Cardiac septum (tissue), 1 donor: Measurements from ENCODE around the gene LINGO1. TPM values are rescaled to one million over a fixed set of nuclear protein-coding genes. Genes with fewer than 3 reads are reported as not detected.

Experiments used
- DNase-seq: peaks from one replicate; pipeline ENCODE4 v3.0.0-alpha.2; 2020; ENCODE audit warnings: low spot score
- intact Hi-C: fragments of 100-400 bp; cut with DNase I; formaldehyde crosslinking; loops from one replicate; pipeline ENCODE4 v1.14.0; 2022
- total RNA-seq: library from RNA; stranded (reverse); fragmentation: NEBNext Ultra II Directional; extraction: Animal tissue kit (Norgen Biotek cat#: 25700); gene quantifications from one replicate; pipeline ENCODE4 v1.2.1, GENCODE V29; 2021
- donor health status: DM: no; HTN: no; CAD: no.

LINGO1 gene
- total RNA-seq, 1 donor from 2014 or later, result 3.0 TPM

DNA sequence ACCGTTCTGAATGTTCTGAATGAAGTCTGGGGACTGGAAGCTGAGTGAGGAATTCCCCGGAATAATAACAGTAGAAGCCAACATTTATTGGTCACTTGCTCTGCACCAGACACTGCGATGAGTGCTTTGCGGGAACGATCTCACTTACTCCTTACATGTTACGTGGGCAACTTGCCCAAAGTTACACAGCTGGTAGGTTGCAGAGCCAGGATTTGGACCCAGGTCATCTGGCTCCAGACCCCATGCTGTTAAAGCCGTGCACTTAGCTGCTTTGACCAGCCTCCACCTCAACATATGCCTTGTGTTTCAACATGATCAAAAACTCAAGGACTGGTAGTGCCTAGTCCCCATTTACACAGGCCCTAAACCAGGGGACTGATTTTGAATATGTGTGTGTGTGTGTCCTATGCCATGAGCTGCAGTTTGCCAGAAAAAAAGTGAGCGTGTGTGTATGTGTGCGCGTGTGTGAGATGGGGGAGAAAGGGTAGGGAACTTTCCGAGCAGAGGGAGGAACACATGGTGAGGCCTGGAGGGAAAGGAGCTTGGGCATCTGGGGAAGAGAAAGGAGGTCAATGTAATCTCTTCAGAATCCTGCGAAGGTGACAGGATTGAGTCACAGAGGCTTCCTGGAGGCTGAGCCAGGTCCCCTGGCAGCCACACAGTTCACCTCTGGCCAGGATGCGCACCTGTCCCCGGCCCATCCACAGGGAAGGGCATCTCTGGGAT is 28.9 kb downstream of the LINGO1 start:
- intact Hi-C loops, result no loop called here
- no peak for DNase-seq

- no peak for DNase-seq
- intact Hi-C loops, result no loop called here
Observed at GRCh38 chr15:77602800-77603199, 29.9 kb downstream of the LINGO1 start.

DNA sequence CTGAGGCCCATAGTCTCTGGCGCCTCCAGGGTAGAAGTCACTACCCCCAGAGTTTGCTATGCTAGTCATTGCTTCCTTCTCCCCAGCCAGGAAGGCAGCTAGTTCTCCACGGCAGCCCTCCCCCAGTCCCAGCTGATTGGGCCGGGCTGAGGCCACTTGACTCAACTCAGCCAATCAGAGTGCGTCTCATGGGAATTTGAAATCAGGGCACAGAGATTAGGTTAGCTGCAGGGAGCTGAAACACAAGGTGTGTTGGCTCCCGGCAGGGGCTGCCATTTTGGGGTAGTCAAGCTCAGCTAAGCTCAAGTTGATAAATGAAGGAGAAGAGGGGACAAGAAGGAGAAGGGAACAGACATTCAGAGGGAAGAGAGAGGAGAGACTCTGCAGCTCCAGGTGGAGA is 32.8 kb downstream of the LINGO1 start:
- intact Hi-C loops, result no loop called here
- no peak for DNase-seq

- no peak for DNase-seq
- intact Hi-C loops, result no loop called here
Observed at GRCh38 chr15:77599357-77599756, 33.4 kb downstream of the LINGO1 start.

DNA sequence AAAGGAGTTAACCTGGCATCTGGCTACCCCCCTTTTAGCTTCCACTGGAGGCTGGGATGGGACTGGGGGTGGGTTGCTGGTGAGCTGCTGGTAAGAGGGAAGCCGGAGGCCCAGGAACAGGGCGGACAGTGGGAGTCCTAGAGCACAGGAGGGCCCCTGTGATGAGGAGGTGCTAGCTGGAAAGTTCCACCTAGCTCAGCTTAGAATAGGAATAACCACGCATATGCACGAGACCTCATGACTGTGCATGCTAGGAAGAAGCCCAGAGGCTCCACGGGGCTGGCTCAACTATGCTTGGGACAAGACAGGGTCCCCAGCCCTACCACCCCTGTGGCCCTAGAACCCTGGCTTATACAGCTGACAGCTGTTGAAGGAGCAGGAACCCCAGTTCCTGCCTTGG is 34.1 kb downstream of the LINGO1 start:
- DNase-seq, result no peak
- intact Hi-C loops, result no loop called here

DNA sequence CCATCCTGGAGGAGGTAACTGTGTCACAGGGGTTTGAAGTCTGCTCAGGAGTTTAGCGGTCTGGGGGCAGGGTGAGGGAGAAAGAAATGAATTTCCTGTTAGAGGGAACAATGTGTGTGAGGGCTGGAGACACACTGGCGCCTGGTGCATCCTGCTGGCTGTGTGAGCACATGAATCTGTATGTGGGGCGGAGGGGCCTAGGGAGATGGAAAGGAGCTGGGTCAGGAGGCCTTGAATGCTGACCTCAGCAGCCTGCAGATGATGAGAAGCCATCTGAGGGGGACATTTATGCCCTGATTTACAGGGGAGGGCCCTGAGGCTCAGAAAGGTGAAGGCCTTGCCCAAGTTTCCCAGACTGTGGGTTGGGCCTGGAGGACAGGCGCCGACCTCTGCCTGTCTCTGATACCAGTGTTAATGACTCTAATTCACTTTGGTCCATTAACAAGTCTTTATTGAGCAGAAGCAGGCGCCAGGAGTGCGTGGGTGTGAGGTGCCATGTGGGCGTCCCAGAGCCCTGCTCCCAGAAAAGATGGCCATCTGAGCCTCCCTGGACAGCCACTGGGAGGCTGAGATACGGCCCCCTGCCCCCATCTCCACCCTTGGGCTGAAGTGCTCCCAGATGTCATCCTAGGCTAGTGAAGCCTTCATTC is 34.8 kb downstream of the LINGO1 start:
- intact Hi-C loops, result no loop called here
- DNase-seq, result no peak

DNA sequence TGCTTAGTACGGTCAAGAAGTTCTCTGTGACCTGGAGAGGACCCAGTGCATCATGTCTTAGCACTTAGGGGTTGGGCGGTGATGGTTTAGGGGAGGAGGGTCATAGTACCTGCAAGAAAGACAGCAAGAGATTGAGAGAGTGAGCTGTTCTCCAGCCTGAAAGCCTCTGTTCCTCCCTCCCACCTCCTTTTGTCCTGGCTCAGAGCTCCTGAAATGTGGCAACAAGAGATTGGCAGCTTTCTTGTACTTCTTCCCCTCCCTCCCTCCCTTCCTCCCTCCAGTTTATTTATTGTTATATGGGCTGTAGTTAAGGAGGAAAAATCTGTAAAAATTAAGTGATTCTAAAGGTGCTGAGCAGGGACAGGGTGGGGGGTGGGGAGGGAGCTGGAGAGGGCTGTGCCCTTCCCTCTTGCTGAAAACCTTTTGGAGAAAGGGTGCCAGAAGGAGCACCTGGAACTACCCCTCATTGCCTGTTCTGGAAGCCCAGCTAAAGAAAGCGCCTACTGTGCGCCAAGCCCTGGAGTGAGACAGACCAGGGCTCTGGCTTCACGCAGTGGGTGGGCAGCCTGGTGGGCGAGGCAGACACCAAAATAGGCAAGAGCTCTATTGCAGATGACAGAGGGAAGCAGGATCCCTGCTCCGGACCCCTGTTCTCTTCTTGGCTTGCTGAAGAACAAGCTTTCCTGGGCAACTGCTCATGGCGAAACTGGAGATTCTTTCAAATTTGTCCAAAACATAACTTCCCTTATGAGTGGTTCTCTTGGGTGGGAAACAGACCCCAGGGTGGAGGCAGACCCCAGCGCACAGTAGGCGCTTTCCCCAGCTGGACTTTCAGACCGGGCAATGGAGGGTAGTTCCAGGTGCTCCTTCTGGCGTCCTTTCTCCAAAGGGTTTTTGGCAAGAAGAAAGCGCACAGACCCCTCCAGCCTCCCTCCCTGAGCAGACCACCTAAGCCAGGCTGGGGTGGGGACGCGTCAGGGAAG is 35.6 kb downstream of the LINGO1 start:
- DNase-seq, result no peak
- intact Hi-C loops, result no loop called here

- intact Hi-C loops, result no loop called here
Observed at GRCh38 chr15:77595231-77595630, 37.5 kb downstream of the LINGO1 start.

GRCh38 chr15:77592758-77593157 is 40.0 kb downstream of the LINGO1 start:
- DNase-seq, result no peak

More at GRCh38 chr15:77595231-77595630, 37.5 kb downstream of the LINGO1 start:
- DNase-seq, result no peak

GRCh38 chr15:77591968-77592613 is 40.6 kb downstream of the LINGO1 start:
- no peak for DNase-seq
- intact Hi-C loops, result no loop called here

More at GRCh38 chr15:77592758-77593157, 40.0 kb downstream of the LINGO1 start:
- intact Hi-C loops, result no loop called here

DNA sequence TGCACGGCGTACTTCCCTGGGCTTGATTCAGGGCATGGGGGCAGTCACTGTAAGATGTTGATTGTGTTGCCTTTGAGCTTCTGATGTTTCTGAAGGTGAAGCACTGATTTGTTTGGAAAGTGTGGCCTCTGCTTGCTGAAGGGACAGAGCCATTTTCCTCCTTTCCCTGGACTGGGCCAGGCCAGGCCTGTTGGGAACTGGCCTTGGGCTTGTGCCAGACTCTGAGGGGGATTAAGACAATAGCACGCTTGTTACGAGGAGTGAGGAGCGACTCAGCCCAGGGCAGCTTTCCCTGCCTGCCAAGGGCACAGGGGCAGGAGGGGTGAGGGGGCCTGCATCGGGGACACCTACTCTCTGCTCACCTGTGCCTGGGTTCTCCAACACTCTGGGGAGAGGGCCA is 42.9 kb downstream of the LINGO1 start:
- intact Hi-C loops, result no loop called here
- DNase-seq, result no peak

DNA sequence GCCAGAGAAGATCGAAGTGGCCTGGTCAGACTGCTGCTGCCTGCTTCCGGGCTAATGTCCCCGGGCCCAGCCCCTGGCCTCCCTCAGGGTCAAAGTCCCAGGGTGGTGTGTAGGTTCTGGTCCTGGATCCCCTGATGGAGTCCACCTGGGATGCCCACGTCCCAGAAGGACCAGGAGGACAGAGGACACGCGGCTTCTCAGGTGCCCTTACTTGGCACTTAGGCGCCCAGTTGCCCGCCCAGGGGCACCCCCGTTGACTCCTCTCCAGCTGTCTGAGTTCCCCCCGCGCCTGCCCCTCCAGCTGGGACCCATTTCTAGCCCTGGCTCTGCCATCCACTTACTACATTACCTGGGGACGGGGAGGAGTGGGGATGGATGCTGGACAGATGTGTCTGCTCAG is 44.6 kb downstream of the LINGO1 start:
- DNase-seq, result no peak
- intact Hi-C loops, result no loop called here

DNA sequence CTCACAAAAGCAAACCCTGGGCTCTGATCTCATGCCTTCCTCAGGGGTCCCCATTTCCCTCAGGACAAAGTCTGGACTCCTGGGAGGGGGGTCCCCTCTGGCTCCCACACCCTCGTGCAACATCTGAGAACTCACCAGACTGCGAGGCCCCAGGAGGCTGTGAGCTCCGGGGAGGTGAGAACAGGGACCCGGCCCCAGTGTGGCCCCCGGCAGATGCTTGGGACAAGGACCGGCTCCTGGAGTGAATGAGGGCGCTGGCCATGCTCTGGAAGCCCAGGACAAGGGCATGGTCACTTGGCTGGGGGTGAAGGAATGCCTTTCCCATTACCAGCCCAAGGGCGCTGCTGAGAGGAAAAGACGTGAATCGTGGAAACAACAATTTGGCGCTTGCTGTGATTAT is 48.0 kb downstream of the LINGO1 start:
- intact Hi-C loops, result no loop called here
- DNase-seq, result no peak

DNA sequence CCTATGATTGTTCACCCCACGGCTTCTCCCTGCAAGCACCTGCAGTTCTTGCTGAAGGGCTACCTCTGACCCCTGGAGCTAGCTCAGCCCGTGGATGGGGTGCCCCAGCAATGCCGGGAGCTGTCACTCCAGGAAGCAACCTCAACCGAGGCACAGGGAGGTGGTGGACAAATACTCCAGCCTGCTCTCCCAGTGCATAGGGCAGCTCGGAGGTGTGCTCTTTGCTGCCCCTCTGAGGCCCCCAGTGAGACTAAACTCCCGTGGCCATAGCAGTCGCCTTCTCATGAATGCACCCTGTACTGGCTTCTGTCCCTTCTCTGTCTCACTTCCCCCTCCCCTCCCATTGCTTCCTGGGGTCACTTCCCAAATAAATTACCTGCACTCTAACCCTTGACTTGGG is 48.5 kb downstream of the LINGO1 start:
- intact Hi-C loops, result no loop called here
- DNase-seq, result no peak

- intact Hi-C loops, result no loop called here
Observed at GRCh38 chr15:77582763-77583162, 49.9 kb downstream of the LINGO1 start.

DNA sequence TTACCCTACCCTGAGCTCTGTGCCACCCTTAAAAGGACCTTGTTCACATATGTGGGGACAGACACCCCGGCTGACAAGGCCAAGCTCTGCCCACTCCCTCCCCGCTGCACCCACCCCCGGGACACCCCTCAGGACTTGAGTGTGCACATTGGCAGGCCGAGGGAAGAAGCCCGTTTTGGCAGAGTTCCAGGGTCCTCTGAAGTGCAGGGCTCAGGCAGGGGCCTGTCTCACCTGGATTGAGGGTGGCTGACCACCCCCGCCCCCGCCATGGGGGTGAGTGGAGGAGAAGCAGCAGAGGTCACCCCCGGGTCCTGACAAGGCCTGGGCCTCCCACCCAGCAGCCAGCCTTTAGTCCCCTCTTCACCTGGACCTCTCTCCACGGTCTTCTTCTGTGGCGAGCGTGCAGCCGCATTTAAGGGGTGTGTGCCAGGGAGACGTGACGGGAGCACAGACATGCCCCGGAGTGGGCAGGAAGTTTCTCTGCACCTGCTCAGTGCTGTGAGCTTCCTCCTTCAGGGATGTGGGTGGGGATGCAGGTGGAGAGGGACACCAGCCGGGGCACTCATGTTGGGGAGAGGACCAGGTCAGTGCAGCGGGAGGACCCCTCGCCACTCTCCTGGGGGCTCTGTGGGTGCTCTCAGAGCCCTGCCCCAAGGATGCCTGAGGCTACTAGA is 50.7 kb downstream of the LINGO1 start:
- DNase-seq, result no peak
- intact Hi-C loops, result no loop called here

More at GRCh38 chr15:77582763-77583162, 49.9 kb downstream of the LINGO1 start:
- no peak for DNase-seq

- no peak for DNase-seq
- intact Hi-C loops, result no loop called here
Observed at GRCh38 chr15:77580996-77581682, 51.6 kb downstream of the LINGO1 start.

DNA sequence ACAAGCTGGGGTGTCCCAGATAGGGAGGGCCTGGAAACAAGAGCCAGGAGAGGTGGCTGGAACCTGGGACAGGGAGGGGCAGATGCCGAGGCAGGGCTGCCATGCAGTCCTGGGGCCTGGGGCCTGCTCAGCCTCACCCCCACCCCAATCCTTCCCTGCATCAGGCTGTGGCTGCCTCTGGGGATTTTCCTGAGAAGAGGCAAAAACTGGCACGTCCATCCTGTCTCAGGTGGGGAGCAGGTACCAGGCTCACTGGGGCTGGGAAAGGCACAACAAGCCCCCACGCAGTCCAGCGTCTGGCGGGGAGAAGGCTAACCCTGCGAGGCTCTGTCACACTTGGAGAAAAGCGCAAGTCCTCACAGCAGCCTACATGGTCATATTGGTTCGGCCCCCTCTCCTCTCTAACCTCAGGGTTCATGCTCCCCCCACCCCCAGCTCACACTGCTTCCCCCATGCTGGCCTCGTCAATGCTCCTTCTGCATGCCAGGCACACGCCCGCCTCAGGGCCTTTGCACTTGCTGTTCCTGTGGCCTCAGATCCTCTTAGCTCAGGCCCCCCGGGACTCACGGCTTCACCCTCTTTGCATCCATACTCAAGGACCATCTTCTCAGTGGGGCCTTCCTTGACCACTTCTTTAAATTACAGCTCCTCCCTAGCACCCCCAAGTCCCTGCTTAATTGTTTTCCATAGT is 53.1 kb downstream of the LINGO1 start:
- intact Hi-C loops, result no loop called here
- DNase-seq, result no peak
